RPMI7951 (cell line): ENCODE results near the gene AP1B1. TPM values are rescaled to one million over a fixed set of nuclear protein-coding genes. Genes with fewer than 3 reads are reported as not detected.

Experiments used
- DNase-seq: peaks from one replicate; pipeline ENCODE4 v3.0.0-alpha.2; 2012; ENCODE audit warnings: low read depth
- total RNA-seq: library from RNA; depleted of rRNA; stranded (reverse); fragments of >200 nt; shearing (Covaris generic); gene quantifications from 2 replicates; pipeline ENCODE4 v1.2.3, GENCODE V29; 2014

Gene AP1B1
- total RNA-seq, 1 experiment from 2014 or later: 40.3 TPM

DNA sequence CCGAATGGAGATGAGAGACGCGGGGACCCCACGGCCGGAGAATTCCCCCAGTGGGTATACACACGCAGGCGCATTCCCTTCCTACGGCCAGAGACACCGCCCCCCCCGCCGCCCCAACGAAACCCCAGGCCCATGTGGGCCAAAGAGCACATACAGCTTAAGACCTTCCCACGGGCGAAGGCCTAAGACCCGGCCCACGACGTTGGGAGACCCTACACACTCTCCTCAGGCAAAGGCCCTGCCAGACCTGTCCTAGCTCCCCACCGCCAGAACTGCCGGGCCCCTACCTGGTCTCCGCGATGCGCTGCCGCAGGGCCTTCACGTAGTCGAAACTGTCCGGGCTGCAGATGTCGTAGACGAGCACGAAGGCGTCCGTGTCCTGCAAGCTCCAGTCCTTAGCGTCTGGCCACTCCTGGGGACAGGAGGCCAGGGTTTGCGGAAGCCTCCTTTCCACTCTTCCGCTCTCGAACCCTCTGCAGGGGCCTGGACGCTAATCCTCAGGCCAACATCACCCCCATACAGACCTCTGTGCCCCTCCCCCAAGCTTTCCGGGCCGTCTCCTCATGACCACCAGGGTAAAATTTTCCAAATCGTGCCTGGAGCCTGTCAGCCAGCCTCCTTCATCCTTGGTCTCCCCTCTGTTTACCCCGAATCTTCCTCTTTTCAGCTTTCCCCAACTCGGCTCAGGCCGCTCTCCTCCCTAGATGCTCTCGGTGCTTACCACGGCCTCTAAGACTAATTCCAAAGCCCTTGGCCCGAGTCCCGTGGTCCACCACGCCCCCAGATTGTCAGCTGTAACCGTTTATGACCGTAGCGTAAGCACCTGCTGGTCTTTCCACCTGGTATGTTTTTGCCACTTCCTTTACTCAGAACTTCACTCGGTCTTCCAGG is 74.5 kb downstream of the AP1B1 start:
- DNase-seq: no peak

DNA sequence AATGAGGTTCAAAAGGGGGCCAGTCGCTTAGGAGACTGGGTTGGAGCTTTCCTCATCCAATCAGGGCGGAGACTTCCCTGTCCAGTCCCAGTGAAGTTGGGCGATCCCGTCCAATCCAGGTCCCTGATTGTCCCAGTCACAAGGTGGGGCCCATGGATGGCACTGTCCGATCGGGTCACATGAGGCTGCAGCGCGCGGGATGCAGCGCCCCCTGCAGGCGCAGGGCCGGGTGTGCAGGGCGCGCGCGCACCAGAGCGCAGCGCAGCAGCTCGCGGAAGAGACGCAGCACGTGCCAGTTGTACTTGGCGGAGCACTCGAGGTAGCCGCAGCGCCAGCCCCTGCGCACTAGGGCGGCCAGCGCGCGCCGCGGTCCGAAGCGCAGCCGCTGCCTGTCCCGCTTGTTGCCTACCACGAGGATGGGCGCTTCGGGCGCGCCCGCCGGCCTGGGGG is 75.2 kb downstream of the AP1B1 start:
- no peak for DNase-seq

DNA sequence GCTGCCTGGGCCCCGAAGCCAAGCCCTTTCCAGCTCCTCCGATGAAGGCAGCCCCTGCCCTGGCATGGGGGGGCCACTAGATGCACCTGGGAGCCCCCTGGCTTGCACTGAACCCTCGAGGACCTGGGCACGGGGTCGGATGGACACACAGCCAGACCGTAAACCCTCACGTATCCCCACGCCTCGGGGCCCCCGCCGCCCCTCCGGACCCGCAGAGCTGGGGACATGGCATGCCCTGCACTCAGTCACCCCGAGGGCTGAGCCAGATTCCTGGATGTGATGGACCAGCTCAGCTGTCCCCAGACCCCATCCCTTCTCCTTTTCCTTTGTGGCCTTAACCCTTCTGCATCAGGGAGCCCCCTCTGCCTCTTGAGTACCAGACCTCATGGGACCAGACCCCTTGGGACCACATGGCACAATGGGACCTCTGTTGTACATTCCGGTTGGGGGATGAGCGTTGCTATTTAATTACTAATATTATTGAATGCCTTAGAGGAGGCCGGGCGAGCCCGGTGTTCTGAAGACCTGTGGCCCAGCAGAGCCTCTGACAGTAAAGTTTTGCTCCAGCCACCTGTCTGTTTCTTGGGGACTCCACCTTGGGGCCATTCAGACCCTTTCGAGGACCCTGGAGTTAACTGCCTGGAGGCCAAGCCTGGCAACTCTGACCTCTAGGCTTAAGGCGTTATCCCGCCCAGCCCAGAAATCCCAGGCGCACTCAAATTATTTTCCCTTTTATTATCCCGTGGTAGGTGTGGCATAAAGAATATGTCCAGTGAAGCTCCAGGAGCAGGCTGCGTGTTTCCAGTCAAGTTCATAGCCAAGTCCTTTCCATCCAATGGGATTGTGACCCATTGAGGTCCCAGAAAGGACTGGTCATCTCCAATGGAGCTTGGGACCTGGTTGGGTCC is 75.9 kb downstream of the AP1B1 start:
- DNase-seq: no peak

DNA sequence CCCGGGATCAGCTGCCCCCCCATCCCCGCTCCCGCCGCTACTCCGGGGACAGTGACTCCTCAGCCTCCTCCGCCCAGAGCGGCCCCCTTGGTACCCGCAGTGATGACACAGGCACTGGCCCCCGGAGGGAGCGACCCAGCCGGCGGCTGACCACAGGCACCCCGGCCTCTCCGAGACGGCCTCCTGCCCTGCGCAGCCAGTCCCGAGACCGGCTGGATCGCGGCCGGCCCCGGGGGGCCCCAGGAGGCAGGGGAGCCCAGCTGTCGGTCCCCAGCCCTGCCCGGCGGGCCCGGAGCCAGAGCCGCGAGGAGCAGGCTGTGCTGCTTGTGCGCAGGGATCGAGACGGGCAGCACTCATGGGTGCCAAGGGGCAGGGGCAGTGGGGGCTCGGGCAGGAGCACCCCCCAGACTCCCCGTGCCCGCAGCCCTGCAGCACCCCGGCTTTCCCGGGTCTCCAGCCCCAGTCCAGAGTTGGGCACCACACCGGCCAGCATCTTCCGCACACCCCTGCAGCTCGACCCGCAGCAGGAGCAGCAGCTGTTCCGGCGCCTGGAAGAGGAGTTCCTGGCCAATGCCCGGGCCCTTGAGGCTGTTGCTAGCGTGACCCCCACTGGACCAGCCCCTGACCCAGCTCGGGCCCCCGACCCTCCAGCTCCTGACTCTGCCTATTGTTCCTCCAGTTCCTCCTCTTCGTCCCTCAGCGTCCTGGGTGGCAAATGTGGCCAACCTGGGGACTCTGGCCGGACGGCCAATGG is 76.7 kb downstream of the AP1B1 start:
- peak; percentile 55 for DNase-seq

DNA sequence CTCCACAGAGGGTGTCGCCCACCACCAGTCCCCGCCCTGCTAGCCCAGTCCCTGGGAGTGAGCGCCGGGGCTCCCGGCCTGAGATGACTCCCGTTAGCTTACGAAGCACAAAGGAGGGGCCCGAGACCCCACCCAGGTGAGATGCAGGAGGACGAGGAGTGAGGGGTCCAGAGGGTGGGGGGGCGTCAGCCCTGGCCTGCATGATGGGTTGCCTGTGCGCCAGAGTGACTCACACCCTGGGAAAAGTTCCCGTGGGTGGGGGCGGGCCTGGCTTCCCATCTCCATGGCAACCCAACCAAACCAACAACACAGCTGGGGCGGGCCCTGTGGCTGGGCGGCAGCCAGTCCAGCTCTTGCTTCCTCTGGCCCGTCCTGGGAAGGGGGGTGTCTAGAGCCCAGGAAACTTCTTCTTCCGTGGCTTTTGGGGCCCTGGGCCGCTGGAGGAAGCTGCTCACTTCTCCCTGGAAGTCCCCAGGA is 77.5 kb downstream of the AP1B1 start:
- DNase-seq: peak; percentile 95

DNA sequence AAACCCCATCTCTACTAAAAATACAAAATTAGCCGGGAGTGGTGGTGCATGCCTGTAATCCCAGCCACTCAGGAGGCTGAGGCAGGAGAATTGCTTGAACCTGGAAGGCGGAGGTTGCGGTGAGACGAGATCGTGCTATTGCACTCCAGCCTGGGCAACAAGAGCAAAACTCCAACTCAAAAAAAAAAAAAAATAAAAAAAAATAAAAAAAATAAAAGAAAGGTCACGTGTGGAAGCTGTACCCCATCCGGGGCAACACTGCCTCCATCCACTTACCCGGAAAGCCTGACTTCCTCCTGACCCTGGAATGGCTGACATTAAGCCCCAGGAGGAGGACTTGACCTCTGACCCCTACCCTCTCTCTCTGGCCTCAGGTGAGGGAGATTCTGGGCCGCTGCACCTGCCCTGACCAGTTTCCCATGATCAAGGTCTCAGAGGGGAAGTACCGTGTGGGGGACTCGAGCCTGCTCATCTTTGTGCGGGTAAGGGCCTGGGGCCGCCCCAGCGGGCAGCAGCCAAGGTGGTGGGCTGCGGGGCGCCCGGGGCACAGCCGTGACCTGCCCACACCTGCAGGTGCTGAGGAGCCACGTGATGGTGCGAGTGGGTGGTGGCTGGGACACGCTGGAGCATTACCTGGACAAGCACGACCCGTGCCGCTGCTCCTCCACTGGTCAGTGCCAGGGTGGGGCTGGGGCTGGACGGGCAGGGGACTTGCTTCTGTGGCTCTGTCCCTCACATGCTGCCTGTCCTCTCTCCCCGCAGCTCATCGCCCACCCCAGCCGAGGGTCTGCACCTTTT is 78.1 kb downstream of the AP1B1 start:
- no peak for DNase-seq

DNA sequence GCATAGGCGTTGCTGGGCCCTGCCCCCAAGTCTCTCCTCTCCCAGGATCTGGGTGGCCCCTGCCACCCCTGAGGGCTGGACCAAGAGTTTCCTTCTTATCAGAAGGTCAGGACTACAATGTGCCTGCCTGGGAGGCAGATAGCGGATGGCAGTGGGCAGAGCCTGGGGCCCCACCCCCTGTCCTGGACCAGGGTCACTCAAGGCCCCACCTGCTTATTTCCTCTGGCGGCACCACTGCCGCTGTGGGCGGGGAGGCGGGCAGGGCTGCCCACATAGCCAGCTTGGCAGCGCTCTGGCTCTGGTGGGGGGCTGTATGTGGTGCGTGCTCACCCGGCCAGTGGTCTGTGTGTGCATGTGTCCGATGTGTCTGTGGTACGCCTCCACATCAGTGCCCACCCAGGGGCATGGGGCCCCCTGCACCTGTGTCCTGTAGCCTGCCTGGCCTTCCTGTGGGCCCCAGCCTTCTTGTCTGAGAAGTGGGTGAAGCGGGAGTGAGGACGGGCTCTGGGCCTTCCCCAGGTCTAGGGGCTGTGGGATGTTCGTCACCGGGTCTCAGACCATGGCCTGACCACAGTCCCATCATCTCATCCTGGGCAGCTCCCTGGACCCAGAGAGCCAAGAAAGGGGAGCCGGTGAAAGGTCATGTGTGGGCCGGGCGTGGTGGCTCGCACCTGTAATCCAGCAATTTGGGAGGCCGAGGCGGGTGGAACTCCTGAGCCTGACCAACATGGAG is 78.9 kb downstream of the AP1B1 start:
- DNase-seq: no peak

DNA sequence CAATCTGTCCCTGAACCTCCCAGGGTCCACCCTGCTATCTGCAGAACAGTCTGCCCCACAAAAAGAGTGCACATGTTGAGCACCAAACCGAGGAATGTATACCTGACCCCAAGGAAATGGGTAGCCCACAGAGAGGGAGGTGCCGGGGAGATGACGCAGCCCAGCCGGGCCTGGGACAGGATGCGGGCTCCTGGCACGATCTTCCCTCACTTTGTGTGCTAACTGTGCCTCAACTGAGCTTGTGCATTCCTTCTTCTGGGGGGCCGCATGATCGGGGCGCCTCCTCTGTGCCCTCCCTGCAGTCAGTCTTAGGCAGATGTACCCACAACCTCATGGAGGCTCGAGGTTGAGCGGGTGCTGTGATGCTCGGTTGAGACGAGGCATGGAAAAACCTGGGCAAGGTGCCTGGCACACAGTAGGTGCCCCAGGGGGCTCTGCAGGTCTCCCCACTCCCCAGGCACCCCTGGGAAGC is 79.5 kb downstream of the AP1B1 start:
- DNase-seq: peak; percentile 61

DNA sequence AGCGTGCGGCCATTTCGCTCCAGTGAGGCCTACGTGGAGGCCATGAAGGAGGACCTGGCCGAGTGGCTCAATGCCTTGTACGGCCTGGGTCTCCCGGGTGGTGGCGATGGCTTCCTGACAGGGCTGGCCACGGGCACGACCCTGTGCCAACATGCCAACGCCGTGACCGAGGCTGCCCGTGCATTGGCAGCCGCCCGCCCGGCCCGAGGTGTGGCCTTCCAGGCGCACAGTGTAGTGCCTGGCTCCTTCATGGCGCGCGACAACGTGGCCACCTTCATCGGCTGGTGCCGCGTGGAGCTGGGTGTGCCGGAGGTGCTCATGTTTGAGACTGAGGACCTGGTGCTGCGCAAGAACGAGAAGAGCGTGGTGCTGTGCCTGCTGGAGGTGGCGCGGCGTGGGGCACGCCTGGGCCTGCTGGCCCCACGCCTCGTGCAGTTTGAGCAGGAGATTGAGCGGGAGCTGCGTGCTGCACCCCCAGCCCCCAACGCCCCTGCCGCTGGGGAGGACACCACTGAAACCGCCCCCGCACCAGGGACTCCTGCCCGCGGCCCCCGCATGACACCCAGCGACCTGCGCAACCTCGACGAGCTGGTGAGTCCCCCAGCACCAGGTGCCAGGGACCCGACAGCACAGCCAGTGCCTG is 80.1 kb downstream of the AP1B1 start:
- DNase-seq: no peak

DNA sequence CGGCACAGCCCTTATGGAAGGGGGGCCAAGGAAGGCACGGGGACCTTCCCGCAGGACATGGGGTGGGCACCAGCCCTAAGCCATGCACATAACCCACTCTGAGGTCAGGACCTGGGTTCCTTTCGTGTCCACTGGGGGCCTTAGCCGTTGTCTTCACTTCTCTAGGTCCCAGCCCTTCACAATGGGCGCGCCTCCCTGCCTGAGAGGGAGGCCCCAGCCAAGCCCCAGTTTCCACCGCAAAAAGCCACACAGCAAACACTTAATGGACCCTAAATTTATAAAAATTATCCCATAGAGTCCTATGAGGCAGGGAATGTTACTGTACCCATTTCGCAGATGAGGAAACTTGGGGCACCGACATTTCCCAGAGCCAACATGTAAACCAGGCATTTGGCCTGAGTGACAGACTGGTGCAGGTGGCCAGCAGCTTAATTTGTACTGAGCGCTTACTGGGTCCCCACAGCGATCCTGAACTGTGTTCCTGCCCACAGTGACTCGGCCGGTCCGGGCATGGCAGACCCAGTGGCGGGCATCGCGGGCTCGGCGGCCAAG is 80.7 kb downstream of the AP1B1 start:
- no peak for DNase-seq

DNA sequence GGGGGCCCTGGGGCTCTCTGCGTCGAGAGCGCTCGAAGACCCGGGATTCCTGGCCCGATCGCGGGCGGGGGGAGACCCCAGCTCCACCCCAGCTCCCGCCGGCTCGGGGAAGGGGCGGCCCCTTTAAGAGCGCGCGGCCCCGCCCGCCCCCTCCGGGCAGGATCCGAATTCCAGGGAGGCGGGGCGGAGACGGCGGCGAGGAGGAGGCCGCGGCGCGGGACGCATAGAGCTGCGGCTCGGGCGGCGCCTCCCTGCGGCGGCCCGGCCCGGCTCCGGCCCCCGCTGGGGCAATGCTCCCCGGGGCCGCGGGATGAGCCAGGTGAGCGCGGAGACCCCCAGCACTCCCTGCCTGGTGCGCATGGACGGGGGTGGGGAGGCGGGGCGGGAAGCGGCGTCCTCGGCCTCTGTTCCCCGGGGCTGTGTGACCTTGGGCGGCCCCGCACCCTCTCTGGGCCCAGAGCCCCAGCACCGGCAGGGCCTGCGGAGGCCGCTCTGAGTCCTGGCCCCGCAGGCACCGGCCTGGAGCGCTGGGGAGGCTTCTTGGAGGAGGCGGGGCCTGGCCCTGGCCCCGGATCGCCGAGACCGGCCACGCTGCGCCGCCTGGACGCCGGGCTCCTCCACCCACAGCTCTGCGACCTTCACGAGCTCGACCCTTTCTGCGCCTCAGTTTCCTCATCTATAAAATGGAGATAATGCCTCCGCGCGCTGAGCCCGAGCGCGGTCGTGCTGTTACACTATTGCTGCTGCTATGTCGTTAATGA is 81.4 kb downstream of the AP1B1 start:
- peak; percentile 79 for DNase-seq

DNA sequence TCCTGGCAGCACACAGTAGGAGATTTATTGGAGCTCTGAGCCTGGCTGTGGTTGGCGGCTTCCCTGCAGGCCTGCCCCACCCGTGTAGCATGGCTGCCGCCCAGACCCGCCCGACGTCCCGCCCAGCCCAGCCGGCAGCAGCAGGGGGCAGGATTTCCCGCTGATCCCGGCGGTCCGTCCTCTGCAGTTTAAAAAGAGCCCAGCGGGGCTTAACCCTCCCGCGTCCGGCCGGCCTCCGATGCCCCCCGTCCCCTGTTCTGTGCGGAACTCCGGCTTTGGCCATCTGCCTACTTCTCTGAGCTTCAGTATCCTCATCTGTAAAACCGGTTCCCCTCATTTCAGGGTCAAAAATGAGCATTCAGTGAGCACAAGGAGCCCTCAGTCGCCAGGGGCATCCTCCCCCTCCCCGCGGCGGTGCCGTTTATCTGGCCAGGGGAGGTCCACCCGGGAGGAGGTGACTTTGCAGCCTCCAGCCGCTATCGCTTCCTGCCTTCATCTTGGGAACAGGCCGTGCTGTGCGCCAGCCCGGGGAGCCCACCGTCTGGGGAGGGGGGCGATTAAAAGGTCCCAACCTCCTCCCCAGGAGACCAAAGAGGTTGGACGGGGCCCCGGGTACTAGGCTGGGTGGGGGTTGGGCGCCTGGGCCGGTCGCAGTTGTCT is 82.1 kb downstream of the AP1B1 start, which contains the start of gene GAS2L1:
TSS of gene GAS2L1 (plus strand) at position 476 of the 660 bp plus-strand sequence. CDS start 1,456 bp downstream, outside the sequence.
- peak; percentile 80 for DNase-seq

DNA sequence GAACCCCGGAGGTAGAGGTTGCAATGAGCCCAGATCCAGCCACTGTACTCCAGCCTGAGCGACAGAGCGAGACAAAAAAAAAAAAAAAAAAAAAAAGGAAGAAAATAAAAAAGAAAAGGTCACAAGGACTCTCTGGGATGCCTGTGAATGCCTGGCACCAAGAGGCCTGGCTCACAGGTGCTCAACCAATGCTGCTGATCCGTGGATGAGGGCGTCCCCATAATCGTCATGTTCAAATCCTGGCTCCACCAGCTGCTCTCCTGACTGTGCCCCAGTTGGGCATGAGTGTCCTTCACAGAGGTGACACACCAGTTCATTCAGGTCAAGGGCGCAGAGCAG is 82.6 kb downstream of the AP1B1 start:
- DNase-seq: no peak

DNA sequence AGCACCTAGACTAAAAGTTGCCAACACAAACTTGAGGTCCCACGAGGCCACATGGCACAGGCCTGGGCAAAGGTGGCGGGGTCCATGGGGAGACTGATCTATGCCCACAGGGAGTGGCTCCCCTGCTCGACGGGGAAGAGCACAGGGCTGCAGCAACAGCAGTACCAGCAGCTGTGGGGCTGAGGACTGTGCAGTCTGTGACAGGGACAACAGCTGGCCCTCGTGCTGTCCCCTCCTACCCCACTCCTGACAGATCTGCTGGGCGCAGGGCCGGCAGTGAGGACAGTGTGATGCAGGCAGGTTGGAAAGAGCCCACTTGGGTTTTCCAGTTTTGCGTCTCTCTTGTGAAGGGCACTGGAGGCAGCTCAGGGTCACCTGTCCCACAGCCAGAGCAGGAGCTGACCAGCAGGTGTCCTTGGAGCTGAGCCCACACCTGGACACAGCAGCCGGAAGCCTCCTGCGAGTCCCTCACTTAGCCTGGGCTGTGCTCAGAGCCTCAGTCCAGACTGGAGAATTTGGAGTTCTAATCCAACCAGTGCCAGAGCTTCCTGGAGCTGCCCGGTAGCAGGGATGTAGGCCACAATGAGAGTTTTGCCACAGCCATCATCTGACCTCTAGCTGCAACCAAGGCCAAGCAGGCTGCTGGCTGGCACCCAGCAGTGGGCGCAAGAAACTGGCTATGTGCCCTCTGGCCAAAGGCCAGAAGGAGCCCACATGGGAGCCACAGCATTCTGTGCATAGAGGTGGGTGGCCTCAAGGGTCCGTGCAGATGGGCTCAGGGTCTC is 85.5 kb downstream of the AP1B1 start:
- DNase-seq: no peak

DNA sequence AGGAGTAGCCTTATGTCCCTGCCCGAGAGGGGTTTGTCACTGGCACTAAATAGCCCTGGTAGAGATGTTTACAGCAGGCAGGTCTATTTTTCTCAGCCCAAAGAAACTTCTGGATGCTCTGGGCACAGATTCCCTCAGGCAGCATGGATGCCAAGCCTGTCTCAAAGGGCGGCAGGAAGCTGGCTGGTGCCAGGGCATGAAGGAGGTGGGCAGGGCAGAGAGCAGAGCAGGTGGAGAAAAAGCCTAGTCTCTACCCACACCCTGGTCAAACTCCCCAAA is 86.0 kb downstream of the AP1B1 start:
- DNase-seq: no peak

DNA sequence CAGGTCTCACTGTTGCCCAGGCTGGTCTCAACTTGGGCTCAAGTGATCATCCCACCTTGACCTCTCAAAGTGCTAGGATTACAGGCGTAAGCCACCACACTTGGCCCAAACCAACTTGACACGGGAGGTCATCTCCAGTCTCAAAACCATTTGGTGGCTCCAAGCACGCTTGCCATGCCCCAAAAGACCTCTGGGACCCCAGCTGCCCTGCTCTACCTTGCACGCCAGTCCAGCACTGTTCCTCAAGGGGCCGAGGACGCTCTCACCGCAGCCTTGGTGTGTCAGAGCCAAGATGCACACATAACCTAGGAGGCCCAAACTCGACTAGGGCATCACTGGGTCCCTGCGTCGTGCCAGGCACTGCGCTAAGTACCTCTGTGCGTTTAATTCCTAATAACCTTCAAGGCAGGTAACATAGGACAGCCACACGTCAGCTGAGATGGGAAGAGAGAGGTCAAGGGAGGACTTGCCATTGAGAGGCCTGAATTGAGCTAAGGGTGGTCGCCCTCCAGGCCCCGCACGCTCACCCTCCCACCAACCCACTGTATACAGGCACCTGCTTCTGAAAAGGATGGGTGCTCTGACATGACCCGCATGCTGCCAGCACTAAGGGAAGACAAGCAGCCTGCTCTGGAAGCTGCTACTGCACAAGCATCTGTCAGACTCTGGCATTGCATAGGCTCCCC is 86.5 kb downstream of the AP1B1 start:
- no peak for DNase-seq
